ENCODE data around the gene AP1M1. TPM values are rescaled to one million over a fixed set of nuclear protein-coding genes. Genes with fewer than 3 reads are reported as not detected.

Gene AP1M1
- polyA plus RNA-seq, 10 donors: 35.3 to 52.7 (median 42.7) TPM

- DNase-seq: no peak
Observed at GRCh38 chr19:16228637-16229321, 31.1 kb downstream of the AP1M1 start.

- DNase-seq: no peak
Observed at GRCh38 chr19:16229322-16229641, 31.6 kb downstream of the AP1M1 start.

DNA sequence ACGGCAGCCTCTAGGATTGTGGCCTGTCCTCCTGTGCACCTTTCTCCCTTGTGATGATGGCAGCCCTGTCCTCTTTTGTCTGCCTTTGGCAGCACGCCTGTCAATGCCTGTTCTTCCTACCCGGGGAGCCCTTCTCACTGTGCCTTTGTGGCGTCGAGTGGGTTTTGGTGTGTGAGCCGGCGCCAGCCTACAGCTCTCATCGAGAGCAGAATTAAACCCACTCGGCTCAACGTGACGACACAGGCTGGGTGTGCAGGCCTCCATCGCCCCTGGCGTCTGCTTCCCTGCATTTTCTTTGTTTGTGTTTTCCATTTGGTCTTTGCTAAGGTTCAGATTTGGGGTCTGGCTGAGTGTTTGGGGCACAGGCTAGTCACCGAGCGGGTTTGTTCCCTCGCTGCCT, 34.4 kb downstream of the AP1M1 start:
- no peak for DNase-seq

- no peak for DNase-seq
Observed at GRCh38 chr19:16232568-16232967, 34.9 kb downstream of the AP1M1 start.

- no peak for DNase-seq
Observed at GRCh38 chr19:16233081-16233776, 35.5 kb downstream of the AP1M1 start.

DNA sequence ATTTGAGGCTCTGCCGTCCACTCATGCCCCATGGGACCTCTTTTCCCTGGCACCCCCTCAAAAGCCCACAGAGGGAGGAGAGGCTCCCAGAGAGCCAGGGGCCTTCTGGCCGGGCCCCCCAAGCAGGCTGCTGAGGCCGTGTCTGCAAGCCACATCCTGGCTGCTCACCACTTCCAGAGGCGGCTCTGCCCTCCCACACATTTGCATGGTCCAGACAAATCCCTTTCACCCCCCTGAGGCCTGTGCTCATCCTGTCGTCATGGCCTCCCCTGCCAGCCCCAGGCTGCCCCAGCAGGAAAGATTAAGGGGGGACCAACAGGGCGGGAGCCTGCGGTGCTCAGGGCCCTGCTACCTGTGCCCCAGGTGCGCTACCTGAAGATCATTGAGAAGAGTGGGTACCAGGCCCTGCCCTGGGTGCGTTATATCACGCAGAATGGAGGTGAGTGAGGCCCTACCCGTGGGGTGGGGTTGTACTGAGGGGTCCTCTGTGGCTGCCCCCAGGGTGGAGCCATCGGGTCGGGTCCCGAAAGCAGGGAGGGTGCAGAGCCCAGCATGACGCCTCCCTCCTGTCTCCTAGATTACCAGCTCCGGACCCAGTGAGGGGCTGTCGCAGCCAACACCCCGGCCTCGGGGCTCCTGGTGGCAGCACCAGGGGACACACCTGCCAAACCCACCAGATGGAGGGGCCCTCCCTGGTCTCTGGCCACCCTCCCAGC, 36.3 kb downstream of the AP1M1 start:
- DNase-seq: no peak

- no peak for DNase-seq
Observed at GRCh38 chr19:16234552-16235445, 37.1 kb downstream of the AP1M1 start.

- no peak for DNase-seq
Observed at GRCh38 chr19:16235811-16236652, 38.3 kb downstream of the AP1M1 start.

DNA sequence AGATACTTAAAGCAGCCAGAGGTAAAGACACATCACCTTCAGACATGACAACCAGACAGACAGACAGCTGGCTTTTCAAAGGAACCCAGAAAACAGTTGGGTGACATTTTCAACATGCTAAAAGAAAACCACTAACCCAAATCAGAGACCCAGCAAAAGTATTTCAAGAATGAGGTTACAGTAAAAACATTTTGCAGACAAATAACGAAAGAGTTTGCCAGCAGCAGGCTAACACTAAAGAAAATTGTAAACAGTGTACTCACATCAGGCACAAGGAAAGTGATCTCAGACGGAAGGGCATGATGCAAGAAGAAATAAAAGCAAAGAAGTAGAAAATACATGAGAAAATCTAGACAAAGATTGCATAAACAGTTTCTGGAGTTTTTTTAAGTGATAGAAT, 46.4 kb downstream of the AP1M1 start:
- DNase-seq: no peak

DNA sequence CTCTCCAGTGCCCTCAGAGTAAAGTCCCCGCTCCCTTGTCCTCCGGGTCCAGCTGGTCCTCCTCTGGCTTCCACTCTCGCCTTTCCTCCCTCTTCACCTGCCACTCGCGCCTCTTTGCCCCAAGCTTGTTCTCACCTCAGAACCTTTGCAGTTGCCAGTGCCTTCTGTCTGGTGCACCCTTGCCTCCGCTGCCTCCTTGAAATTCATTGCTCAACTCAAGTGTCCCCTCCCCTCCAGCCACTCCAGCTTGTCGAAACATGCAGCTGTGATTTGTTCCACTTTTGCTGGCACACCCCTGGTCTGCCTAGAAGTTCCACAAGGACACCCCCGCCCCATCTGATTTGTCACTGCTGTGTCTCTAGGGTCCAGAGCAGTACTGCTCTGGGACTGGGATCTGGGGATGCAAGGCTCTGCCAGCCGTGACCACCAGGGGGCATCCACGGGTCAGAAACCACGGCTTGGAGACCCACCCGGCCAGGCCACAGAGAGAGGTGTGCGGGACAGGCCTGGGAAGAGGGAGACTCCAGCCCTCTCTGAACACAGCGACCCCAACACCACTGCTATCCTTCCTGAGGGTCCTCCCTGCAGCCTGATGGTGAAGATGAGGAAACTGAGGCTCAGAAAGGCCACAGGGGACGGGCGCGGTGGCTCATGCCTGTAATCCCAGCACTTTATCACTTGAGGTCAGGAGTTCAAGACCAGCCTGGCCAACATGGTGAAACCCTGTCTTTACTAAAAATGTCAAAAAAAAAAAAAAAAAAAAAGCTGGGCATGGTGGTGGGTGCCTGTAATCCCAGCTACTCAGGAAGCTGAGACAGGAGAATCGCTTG, 49.9 kb downstream of the AP1M1 start:
- DNase-seq: peak; percentile 64 to 88 (median 85)

DNA sequence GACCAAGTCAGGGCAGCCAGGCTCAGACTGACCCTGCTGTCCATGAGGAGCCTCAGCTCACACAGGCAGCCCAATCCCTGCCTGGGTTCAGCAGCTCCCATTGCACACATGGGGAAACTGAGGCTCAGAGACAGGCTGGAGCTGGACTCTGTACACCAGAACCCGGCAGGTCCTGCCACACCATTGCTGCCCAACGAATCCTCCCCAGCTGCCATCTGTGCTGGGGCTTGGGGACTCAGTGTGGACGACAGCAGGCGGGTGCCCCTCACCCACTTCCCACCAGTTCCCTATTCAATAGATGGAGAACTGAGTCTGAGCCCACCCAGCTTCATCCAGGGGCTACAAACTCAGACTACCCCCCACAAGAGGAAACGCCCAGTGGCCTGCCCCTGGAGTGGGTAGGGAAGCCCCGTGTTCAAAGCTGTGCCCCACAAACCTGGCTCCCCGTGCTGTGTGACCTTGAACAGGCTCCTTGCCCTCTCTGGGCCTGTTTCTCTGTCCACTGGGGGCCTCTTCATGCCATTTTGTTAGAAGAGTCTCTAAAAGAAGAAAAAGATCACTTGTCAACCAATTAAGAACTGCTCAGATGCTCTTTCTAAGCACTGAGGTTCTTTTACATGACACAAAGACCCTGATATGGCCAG, 50.8 kb downstream of the AP1M1 start:
- DNase-seq: no peak

GRCh38 chr19:16249826-16250404, 52.2 kb downstream of the AP1M1 start:
- DNase-seq: peak in 1 of 3 donors; percentile 14

DNA sequence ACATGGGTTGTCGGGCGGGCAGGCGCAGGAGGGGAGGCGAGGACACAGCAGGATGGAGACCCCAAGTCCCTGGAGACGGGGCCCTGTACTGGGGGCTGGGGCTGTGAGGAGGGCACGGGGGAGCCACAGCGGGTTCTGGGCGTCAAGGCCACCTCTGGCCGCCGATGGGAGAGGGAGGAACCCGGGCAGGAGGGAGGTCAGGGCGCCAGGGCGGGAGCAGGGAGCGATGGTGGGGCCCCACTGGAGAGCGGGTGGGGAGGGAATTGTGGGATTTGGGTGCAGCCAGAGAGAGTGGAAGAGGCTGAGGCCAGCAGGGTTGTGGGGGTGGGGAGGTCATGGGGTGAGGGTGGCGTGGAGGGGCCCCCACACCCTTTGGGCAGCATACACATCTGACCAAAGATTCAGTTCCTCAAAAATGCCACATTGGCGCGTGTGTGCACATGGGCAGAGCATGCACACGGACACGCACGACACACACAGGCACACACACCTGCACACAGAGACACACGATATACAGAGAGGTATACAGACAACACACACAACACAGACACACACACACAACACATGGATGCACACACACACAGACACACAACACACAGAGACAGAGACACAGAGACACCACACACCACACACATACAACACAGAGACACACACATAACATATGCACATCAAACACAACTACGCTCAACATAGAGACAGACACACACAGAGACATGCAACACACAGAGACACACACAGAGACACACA, 54.9 kb downstream of the AP1M1 start:
- DNase-seq: peak in 1 of 3 donors; percentile 59

- DNase-seq: no peak
Observed at GRCh38 chr19:16254851-16255408, 57.2 kb downstream of the AP1M1 start.

DNA sequence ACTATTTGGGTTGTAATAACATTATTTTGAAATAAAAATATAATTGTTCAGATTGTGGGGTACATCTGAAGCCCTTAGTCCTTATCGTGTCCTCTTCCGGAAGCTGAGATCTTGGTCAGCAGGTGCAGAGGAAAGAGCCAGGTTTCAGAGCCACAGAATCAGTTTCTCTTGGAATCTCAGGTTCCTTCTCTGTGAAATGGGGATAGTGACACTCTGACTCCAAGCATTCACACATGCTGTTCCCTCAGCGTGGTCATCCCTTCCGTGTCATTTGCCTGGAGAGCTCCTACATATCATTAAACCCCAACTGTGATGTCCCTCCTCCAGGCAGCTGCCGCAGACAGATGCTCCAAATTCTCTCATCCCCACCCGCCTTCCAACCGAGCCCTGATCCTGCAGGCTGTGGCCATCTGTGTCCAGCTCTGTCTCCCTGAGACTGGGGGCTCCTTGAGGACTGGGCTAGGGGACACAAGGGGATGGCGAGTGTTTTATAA, 59.8 kb downstream of the AP1M1 start:
- no peak for DNase-seq

DNA sequence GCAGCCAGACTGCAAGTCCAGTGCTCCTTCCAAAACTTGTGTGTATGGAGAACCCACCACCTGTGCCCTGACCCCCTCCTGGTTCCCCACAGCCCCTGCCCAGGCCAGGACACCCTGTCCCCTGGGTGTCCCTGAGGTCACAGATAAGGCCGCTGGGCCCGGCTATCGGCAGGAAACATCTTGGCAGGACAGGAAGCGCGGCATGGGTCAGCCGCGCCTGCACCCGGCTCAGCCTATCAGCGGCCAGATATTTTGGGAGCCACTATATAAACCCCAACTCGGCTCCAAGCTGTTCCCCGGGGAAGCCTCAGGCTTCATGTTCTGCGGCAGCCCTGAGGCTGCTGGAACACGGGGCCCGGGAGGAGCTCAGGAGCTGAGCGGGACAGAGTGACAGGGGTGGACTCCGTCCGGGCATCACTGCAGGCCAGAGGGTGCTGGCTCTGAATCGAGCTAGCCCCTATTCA, 60.8 kb downstream of the AP1M1 start:
- peak; percentile 14 to 69 (median 55) for DNase-seq

- no peak for DNase-seq
Observed at GRCh38 chr19:16259385-16260159, 61.9 kb downstream of the AP1M1 start.
